Measurements from ENCODE around the gene CERKL.

The CERKL gene

GRCh38 chr2:181581534-181581933 is 75.4 kb downstream of the CERKL start:
- Mint-ChIP-seq H3K4me3 (no peak overlapping the region), H3K27ac (no peak overlapping the region), H3K9me3 (ENCODE audit: low read depth) (no peaks in the 10 kb centered on the region), H3K36me3 (peaks cover 2% of the 10 kb centered on the region), H3K27me3 (peaks cover 5% of the 10 kb centered on the region), H3K4me1 (ENCODE audit: low read depth) (peaks cover 9% of the 10 kb centered on the region)

- H3K27me3 Mint-ChIP-seq = peaks cover 1% of the 10 kb centered on the region
- H3K4me1 Mint-ChIP-seq (ENCODE audit: low read depth) = no peaks in the 10 kb centered on the region
- H3K36me3 Mint-ChIP-seq = no peaks in the 10 kb centered on the region
- no peaks in the 10 kb centered on the region for H3K9me3 Mint-ChIP-seq (ENCODE audit: low read depth)
- no peak overlapping the region for H3K27ac Mint-ChIP-seq
- H3K4me3 Mint-ChIP-seq = no peak overlapping the region
Observed at GRCh38 chr2:181578829-181579228, 78.1 kb downstream of the CERKL start.

- H3K4me3 Mint-ChIP-seq = no peak overlapping the region
- H3K36me3 Mint-ChIP-seq = no peaks in the 10 kb centered on the region
- H3K27ac Mint-ChIP-seq = no peak overlapping the region
- peaks cover 3% of the 10 kb centered on the region for H3K27me3 Mint-ChIP-seq
- no peaks in the 10 kb centered on the region for H3K4me1 Mint-ChIP-seq (ENCODE audit: low read depth)
- H3K9me3 Mint-ChIP-seq (ENCODE audit: low read depth) = no peaks in the 10 kb centered on the region
Observed at GRCh38 chr2:181576431-181576830, 80.5 kb downstream of the CERKL start.

GRCh38 chr2:181575650-181576025 is 81.3 kb downstream of the CERKL start:
- Mint-ChIP-seq H3K36me3 (no peaks in the 10 kb centered on the region), H3K27ac (no peak overlapping the region), H3K4me1 (ENCODE audit: low read depth) (no peaks in the 10 kb centered on the region), H3K27me3 (peaks cover 3% of the 10 kb centered on the region), H3K4me3 (no peak overlapping the region), H3K9me3 (ENCODE audit: low read depth) (no peaks in the 10 kb centered on the region)

GRCh38 chr2:181575024-181575649 is 81.8 kb downstream of the CERKL start:
- H3K27ac Mint-ChIP-seq = no peak overlapping the region
- peaks cover 3% of the 10 kb centered on the region for H3K27me3 Mint-ChIP-seq
- no peaks in the 10 kb centered on the region for H3K9me3 Mint-ChIP-seq (ENCODE audit: low read depth)
- no peaks in the 10 kb centered on the region for H3K36me3 Mint-ChIP-seq
- H3K4me3 Mint-ChIP-seq = no peak overlapping the region
- H3K4me1 Mint-ChIP-seq (ENCODE audit: low read depth) = no peaks in the 10 kb centered on the region

GRCh38 chr2:181574321-181574720 is 82.6 kb downstream of the CERKL start:
- no peak overlapping the region for H3K4me3 Mint-ChIP-seq
- H3K9me3 Mint-ChIP-seq (ENCODE audit: low read depth) = no peaks in the 10 kb centered on the region
- no peaks in the 10 kb centered on the region for H3K36me3 Mint-ChIP-seq
- no peak overlapping the region for H3K27ac Mint-ChIP-seq
- H3K4me1 Mint-ChIP-seq (ENCODE audit: low read depth) = no peaks in the 10 kb centered on the region
- H3K27me3 Mint-ChIP-seq = peaks cover 4% of the 10 kb centered on the region

- no peaks in the 10 kb centered on the region for H3K9me3 Mint-ChIP-seq (ENCODE audit: low read depth)
- H3K27me3 Mint-ChIP-seq = peaks cover 4% of the 10 kb centered on the region
- no peak overlapping the region for H3K4me3 Mint-ChIP-seq
- H3K27ac Mint-ChIP-seq = no peak overlapping the region
- H3K4me1 Mint-ChIP-seq (ENCODE audit: low read depth) = no peaks in the 10 kb centered on the region
- no peaks in the 10 kb centered on the region for H3K36me3 Mint-ChIP-seq
Observed at GRCh38 chr2:181573140-181573736, 83.7 kb downstream of the CERKL start.

- Mint-ChIP-seq H3K27ac (no peak overlapping the region), H3K4me1 (ENCODE audit: low read depth) (no peaks in the 10 kb centered on the region), H3K27me3 (peaks cover 4% of the 10 kb centered on the region), H3K36me3 (no peaks in the 10 kb centered on the region), H3K9me3 (ENCODE audit: low read depth) (no peaks in the 10 kb centered on the region), H3K4me3 (no peak overlapping the region)
Observed at GRCh38 chr2:181570833-181571661, 85.9 kb downstream of the CERKL start.

GRCh38 chr2:181570059-181570458 is 86.8 kb downstream of the CERKL start:
- Mint-ChIP-seq H3K4me3 (no peak overlapping the region), H3K9me3 (ENCODE audit: low read depth) (no peaks in the 10 kb centered on the region), H3K27me3 (peaks cover 4% of the 10 kb centered on the region), H3K4me1 (ENCODE audit: low read depth) (no peaks in the 10 kb centered on the region), H3K27ac (no peak overlapping the region), H3K36me3 (no peaks in the 10 kb centered on the region)

GRCh38 chr2:181566334-181567032 is 90.4 kb downstream of the CERKL start:
- Mint-ChIP-seq H3K27ac (no peak overlapping the region), H3K4me3 (no peak overlapping the region), H3K36me3 (no peaks in the 10 kb centered on the region), H3K27me3 (peaks cover 1% of the 10 kb centered on the region), H3K9me3 (ENCODE audit: low read depth) (no peaks in the 10 kb centered on the region), H3K4me1 (ENCODE audit: low read depth) (no peaks in the 10 kb centered on the region)

GRCh38 chr2:181563101-181563692 is 93.7 kb downstream of the CERKL start:
- no peak overlapping the region for H3K4me3 Mint-ChIP-seq
- no peaks in the 10 kb centered on the region for H3K27me3 Mint-ChIP-seq
- no peak overlapping the region for H3K27ac Mint-ChIP-seq
- H3K36me3 Mint-ChIP-seq = no peaks in the 10 kb centered on the region
- no peaks in the 10 kb centered on the region for H3K9me3 Mint-ChIP-seq (ENCODE audit: low read depth)
- H3K4me1 Mint-ChIP-seq (ENCODE audit: low read depth) = no peaks in the 10 kb centered on the region

GRCh38 chr2:181558371-181558770 is 98.5 kb downstream of the CERKL start:
- H3K27me3 Mint-ChIP-seq = no peaks in the 10 kb centered on the region
- no peak overlapping the region for H3K27ac Mint-ChIP-seq
- no peaks in the 10 kb centered on the region for H3K9me3 Mint-ChIP-seq (ENCODE audit: low read depth)
- H3K4me3 Mint-ChIP-seq = no peak overlapping the region
- peaks cover 3% of the 10 kb centered on the region for H3K36me3 Mint-ChIP-seq
- H3K4me1 Mint-ChIP-seq (ENCODE audit: low read depth) = no peaks in the 10 kb centered on the region

GRCh38 chr2:181554061-181554830 is 102.7 kb downstream of the CERKL start:
- no peaks in the 10 kb centered on the region for H3K9me3 Mint-ChIP-seq (ENCODE audit: low read depth)
- H3K27ac Mint-ChIP-seq = no peak overlapping the region
- no peak overlapping the region for H3K4me3 Mint-ChIP-seq
- no peaks in the 10 kb centered on the region for H3K4me1 Mint-ChIP-seq (ENCODE audit: low read depth)
- no peaks in the 10 kb centered on the region for H3K27me3 Mint-ChIP-seq
- H3K36me3 Mint-ChIP-seq = peaks cover 3% of the 10 kb centered on the region

GRCh38 chr2:181553244-181553643 is 103.7 kb downstream of the CERKL start:
- H3K4me1 Mint-ChIP-seq (ENCODE audit: low read depth) = no peaks in the 10 kb centered on the region
- H3K27me3 Mint-ChIP-seq = no peaks in the 10 kb centered on the region
- H3K4me3 Mint-ChIP-seq = no peak overlapping the region
- H3K9me3 Mint-ChIP-seq (ENCODE audit: low read depth) = no peaks in the 10 kb centered on the region
- peaks cover 3% of the 10 kb centered on the region for H3K36me3 Mint-ChIP-seq
- H3K27ac Mint-ChIP-seq = no peak overlapping the region
